Measurements from ENCODE around the gene RAB36.

RAB36 gene

GRCh38 chr22:23212061-23213021 lies 67.1 kb downstream of the RAB36 start:
- DNase-seq, result no peak

DNA sequence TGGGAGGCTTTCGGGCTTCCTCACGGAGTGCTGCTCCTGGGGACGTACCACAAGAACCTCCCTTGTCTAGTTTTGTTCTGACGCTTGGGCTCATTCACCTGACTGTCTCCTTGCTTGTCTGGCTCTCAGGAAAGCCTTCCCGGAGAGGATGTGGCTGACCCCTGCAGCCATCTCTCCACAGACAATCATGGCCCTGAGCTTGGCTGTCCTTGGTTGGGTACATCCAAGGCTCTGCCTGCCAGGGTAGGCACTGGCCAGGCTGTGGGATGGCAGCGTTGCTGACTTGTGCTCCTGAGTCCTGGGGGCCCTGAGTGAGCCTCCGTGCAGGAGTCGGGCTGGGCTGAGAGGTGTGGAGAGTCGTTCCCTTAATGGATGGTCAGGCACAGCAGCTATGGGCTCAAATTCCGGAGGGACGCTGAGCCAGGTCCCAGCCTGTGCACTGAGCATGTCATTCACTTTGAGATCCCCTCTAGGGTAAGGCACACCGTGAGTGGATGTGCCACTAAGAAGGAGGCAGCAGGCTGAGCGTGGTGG lies 67.8 kb downstream of the RAB36 start:
- DNase-seq, result no peak

DNA sequence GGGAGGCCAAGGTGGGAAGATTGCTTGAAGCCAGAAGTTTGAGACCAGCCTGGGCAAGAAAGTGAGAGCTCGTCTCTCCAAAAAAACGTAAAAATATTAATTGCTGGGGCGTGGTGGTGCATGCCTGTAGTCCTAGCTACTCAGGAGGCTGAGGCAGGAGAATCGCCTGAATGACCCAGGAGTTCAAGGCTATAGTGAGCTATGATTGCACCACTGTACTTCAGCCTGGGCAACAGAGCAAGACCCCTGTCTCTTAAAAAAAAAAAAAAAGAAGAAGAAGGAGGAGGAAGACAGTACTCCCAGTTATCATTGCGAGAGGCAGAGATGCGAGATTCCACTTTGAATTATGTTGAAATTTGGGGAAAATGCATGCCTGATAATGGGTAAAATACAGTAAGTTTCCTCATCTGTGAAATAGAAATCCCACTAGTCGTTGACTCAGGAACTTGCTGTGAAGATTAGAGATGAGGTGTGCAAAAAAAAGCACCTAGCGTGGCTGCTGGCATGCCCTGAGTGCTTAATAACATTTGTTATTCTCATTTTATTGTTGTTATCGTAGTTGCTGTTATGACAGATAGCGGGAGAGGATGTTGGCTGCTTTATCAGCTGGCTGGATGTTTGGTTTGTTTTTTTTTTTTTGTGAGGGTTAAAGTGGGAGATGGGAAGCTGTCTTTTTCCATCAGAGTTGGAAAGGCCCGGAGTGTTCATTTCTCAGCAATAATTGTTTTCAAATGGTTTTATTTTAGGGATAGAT lies 68.5 kb downstream of the RAB36 start:
- DNase-seq, result no peak

Measured in NCI-H2171 (cell line).